Mesenteric fat pad (tissue), 1 donor: ENCODE measurements around the gene IL1RAPL2. TPM values are rescaled to one million over a fixed set of nuclear protein-coding genes. Genes with fewer than 3 reads are reported as not detected.
"Not testable (repeated sequence)": the region's sequence is repeated elsewhere in the genome, so short reads cannot be mapped to it uniquely, and the experiment has no call there.

Source experiments
- DNase-seq: peaks from one replicate; pipeline ENCODE4 v3.0.0-alpha.2; 2020; ENCODE audit warnings: low spot score
- total RNA-seq: library from RNA; stranded (reverse); fragmentation: NEBNext Ultra II Directional; extraction: Animal tissue kit (Norgen Biotek cat#: 25700); gene quantifications from one replicate; pipeline ENCODE4 v1.2.1, GENCODE V29; 2021
- donor health status: DM: yes; HTN: yes; CAD: no.

IL1RAPL2 gene
- total RNA-seq, 1 donor from 2014 or later = not detected

GRCh38 chrX:105013719-105014118 lies 447.7 kb downstream of the IL1RAPL2 start:
- no peak for DNase-seq

DNA sequence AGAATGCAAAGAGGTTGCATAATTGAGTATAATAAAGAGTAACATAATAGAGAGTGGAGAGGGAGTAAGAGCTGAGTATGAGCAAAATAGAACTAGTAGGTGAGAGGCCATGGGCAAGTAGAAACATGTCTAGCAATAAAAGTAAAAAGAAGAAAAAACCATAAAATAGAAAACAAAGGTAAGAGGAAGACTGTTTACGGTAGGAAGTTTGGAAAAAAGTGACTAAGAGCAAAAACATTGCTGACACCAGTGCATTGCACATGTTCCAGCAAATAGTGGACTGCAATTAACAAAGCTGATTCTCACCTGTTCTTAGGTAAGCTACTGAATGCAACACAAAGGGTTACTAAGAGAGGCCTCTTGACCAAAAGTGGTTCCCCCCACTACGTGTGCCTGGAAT lies 451.6 kb downstream of the IL1RAPL2 start:
- no peak for DNase-seq

GRCh38 chrX:105018865-105019264 lies 452.9 kb downstream of the IL1RAPL2 start:
- no peak for DNase-seq

- DNase-seq = not testable (repeated sequence)
These were observed 463.0 kb downstream of the IL1RAPL2 start for GRCh38 chrX:105028962-105029361.

DNA sequence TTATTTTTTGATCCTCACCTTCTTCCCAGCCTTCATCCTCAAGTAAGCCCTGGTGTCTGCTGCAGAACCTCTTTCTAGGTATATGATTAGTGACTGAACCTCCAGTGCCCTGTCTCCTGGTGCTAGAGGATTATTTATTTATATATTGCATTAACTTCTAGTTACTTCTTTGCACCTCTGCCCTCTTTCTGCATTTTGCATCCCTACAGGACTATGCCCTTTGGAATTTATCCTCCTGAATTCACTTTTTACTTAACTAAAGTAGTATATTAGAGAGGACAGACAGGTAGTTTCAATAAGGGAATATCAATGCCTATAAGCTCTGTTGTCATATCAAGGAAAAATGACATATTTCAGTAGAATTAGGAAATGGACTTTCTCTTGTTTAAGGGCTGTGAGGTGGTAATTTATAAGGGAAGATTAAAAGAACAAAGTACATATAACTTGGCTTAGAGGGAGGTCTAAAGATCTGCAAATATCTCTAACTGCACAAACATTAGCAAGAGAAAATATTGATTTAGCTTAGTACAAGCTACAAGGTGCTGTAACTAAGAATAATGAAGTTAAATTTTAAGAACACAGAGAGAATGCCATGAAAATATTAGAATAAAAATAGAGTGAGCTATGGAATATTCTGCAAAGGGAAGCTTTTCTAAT lies 472.8 kb downstream of the IL1RAPL2 start:
- no peak for DNase-seq

DNA sequence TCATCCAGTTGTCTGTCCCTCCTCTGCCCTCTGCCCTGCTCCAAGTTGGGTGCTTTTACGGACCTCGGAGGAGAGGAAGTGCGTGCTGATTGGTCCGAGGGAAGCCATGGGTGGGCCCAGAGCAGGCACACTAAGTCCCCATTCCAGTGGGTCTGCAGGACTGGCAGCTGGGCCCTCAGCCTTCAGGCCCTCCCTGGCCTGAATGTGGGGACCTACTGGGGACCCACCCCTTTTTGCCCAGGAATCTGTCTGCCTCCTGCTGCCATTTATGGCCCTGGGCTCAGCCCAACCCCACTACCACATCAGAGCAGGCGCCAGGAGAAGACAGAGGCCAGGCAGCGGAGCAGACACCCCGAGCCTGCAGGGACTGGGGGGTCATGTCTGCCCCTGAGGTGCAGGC lies 484.9 kb downstream of the IL1RAPL2 start:
- no peak for DNase-seq

DNA sequence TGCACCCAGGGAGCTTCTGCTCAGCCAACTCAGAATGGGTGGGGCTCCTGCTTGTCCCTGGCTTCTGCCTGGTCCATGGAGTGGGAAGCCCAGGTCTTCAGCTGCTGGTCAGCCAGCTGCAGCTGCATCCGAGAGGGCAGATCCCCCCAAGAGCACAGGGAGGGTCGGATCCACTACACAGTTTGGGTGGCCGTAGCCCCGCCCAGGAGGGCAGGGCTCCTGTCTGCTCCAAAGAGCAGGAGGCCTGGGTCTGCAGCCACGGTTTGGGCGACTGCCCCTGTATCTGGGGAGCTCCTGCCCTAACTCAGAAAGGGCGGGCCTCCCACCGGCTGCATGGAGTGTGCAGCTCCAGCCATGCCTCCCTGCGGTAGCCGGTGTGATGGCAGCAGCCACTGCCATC lies 485.4 kb downstream of the IL1RAPL2 start:
- DNase-seq = no peak

GRCh38 chrX:105052926-105053325 lies 486.9 kb downstream of the IL1RAPL2 start:
- DNase-seq = no peak

GRCh38 chrX:105063743-105064142 lies 497.7 kb downstream of the IL1RAPL2 start:
- DNase-seq = no peak

DNA sequence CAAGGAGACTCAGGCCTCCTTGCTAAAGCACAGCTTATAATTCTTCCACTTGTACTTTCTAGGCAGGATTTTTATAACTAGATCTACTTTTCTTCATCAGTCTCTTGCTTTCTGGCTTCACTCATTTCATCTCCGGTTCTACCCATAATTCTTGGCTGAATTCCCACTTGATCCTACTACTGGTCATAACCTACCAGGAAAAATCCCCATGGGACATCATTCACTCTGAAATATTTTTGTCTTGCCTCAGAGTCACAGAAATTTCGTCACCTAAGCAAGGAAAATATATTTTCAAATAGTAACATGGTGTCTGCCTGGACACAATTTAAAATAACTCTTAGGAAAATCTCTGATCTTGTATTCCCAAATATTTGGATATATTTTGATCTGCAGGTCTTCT lies 532.2 kb downstream of the IL1RAPL2 start:
- DNase-seq = no peak

GRCh38 chrX:105098812-105099211 lies 532.8 kb downstream of the IL1RAPL2 start:
- no peak for DNase-seq

DNA sequence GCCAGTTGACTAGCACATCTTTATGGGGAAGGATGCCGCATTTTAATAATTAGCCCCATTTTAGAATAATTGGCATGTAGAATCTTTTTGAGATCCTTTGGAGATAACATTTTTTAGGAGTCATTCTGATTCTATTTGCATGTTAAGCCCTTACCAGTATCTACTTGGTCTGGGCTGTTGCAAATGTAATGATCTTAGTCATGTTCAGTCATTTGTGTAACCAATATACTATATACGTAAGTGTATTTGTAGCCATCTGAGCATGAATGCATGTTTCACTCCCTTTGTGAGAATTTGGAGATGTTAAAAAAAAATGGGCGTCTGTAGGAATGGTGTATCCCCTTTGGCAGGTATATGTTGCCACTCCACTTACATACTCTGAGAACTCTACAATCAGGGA lies 535.4 kb downstream of the IL1RAPL2 start:
- DNase-seq = no peak

DNA sequence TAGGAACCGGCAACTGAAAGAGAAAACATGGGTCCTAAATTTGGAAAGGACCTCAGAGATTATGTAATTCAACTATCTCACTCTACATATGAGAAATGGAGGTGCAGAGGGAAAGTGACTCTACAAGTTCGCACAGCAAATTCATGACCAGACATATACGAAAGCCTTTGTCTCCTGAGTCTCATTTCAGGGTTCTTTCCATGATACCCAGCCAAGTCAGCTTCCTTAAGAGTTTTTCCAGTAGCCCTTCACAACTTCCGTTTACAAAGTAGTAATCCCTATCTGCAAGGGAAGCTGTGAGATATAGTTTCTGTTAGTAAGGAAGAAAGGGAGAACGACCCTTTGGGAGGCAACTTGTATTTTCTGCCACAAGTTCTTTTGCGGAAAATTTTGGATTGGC lies 543.9 kb downstream of the IL1RAPL2 start:
- DNase-seq = no peak

GRCh38 chrX:105114554-105115130 lies 548.6 kb downstream of the IL1RAPL2 start:
- DNase-seq = no peak

- DNase-seq = not testable (repeated sequence)
These were observed 549.8 kb downstream of the IL1RAPL2 start for GRCh38 chrX:105115596-105116320.

GRCh38 chrX:105116486-105116885 lies 550.5 kb downstream of the IL1RAPL2 start:
- no peak for DNase-seq

DNA sequence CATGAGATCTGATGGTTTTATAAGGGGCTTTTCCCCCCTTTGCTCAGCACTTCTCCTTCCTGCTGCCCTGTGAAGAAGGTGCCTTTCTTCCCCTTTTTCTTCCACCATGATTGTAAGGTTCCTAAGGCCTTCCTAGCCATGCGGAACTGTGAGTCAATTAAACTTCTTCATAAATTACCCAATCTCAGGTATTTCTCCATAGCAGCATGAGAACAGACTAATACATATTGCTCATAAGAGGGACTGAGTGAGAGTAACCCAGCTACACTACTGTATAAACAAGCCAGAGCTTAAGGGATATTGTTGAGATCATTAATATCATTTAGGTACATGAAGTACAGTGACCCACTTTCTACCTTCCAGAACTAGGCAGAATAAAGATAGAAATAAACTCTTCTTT lies 551.6 kb downstream of the IL1RAPL2 start:
- no peak for DNase-seq

GRCh38 chrX:105120463-105120862 lies 554.5 kb downstream of the IL1RAPL2 start:
- no peak for DNase-seq

DNA sequence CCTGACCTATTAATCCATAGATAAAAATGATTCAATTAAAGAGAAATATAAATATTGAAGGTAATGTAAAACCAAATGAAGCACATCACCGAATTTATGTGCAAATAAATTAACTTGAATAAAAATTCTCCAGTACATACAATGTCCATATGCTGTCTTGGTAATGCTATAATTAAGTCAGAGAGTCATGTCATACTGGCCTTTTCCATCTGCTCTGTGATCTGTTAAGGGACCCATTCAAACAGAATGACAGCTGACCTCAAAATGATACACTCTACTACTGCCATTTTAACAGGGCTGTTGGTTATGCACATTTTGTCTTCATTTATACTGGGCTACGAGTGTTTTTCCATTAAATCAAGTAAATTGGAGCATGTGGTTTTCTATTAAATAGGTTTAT lies 555.2 kb downstream of the IL1RAPL2 start:
- DNase-seq = no peak

DNA sequence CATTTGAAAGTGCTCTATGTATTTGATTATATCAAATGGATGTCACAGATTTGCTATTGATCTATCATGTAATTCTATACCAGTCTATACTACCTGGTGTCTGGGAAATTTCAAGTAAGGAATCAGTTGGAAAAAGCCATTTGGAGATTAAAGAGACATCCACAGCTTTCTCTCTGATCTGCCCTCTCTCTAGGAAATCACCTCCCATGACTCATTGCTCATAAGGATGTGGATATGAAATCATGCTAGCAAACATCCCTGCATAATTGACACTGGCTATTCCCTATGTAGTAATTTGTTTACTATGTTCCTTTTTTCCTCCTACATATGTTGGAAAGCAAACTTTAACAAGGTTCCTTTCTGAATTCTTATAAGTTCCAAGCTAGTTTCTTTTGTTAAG lies 560.2 kb downstream of the IL1RAPL2 start:
- DNase-seq = no peak

DNA sequence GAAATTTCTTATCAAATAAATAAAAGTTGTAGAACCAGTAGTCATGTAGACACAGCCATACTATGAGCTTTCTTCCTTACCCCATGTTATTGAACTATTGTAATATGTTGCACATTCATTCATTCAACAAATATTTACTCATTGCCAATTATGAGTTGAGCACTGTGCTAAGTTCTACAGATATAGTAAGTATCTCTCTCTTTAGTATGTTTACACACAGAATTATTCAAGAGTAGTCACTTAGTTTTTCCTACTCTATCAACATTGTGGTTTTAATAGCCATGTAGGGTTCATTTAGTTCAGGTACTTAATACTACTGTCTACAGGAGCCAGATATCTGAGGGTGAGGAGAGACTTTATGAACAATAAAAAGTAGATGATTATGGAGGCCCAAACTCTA lies 568.3 kb downstream of the IL1RAPL2 start:
- no peak for DNase-seq

DNA sequence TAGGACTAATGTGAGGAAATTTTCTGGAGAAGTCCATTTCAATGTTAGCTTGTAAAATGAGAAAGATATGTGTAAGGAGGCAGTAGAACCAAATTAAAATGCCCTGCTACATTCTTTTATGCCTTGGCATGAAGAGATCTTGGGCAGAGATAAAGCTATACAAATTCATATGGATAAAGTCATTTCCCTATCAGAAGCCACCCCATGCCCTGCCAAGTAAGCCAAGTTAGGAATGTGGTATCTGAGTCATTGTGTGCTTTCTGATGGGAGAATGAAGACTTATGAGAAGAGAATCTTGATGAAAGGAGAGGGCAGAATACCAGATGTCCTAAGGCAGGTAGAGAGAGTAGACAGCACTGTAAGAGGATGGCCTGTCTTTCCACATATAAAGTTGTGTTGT lies 570.8 kb downstream of the IL1RAPL2 start:
- DNase-seq = no peak

DNA sequence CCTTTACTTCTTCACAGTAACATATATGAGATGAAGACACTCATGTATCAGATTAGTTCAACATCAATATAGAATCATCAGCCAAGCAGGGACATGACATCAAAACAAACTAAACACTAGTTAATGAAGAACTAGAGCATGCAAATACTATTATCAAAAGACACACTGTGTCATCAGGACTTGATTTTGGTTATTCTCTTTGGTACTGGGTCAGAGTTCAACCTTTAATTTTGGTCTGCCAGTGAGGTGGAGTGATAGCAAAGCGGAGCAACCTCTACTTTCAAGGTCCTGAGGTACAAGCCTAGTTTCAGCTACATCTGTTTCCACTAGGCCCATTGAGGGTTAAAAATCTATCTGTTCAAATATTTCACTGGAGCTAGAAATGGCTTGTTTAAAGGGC lies 584.0 kb downstream of the IL1RAPL2 start:
- no peak for DNase-seq
